Heart right ventricle (tissue), 16 donors: ENCODE data around the gene PLCB1. TPM values are rescaled to one million over a fixed set of nuclear protein-coding genes. Genes with fewer than 3 reads are reported as not detected.

ENCODE experiments used
- ATAC-seq, 8 donors: fragments of 200-7000 bp; cut with Tn5 transposase; one replicate each; pipeline ENCODE4 v1.9.1; 2020; ENCODE audit warnings: mild to moderate bottlenecking in 8 of 8, moderate library complexity in 8 of 8, moderate number of reproducible peaks in 1 of 8
- DNase-seq, 2 donors: peaks; one replicate each; pipeline ENCODE4 v3.0.0-alpha.2; 2020
- H3K27ac ChIP-seq, 10 donors: fragments of 200-600 bp; sonication (generic) in 2 of 10; one replicate each; pipeline versions ENCODE4 v1.5.0 to v1.8.0; 2020 to 2022; ENCODE audit warnings: mild to moderate bottlenecking in 3 of 10
- H3K27me3 ChIP-seq, 7 donors: fragments of 200-600 bp; one replicate each; pipeline ENCODE4 v1.8.0; 2021 to 2022; ENCODE audit warnings: mild to moderate bottlenecking in 2 of 7
- H3K36me3 ChIP-seq, 9 donors: fragments of 200-600 bp; sonication (generic) in 1 of 9; one replicate each; pipeline versions ENCODE4 v1.5.0 to v1.8.0; 2020 to 2022; ENCODE audit warnings: mild to moderate bottlenecking in 2 of 9
- H3K4me1 ChIP-seq, 9 donors: fragments of 200-600 bp; sonication (generic) in 1 of 9; one replicate each; pipeline versions ENCODE4 v1.5.0 to v1.8.0; 2020 to 2022; ENCODE audit warnings: mild to moderate bottlenecking in 4 of 9
- H3K4me3 ChIP-seq, 10 donors: fragments of 200-600 bp; sonication (generic) in 2 of 10; one replicate each; pipeline versions ENCODE4 v1.5.0 to v1.8.0; 2020 to 2022; ENCODE audit warnings: mild to moderate bottlenecking in 7 of 10, moderate library complexity in 2 of 10
- H3K9me3 ChIP-seq, 11 donors: fragments of 200-600 bp in 10 of 11; sonication (generic) in 2 of 11; one replicate each; pipeline versions ENCODE4 v1.5.0 to v1.8.0; 2013 to 2022; ENCODE audit warnings: mild to moderate bottlenecking in 2 of 11, control low read depth in 1 of 11, moderate library complexity in 1 of 11
- WGBS, 2 donors: extraction: QIAGEN DNeasy Blood & Tissue Kit; methylation state at CpG; one replicate each; pipeline ENCODE4 v1.1.7; 2013; ENCODE audit warnings: inconsistent platforms in 1 of 2; 5-methylcytosine and 5-hydroxymethylcytosine counted together
- intact Hi-C, 10 donors: fragments of 100-400 bp; cut with DNase I; formaldehyde crosslinking; loops; one replicate each; pipeline versions ENCODE4 v1.11.1 to v1.14.2; 2022
- polyA plus RNA-seq, 2 donors: library from polyadenylated mRNA; stranded (reverse); fragments of 200-250 nt; gene quantifications; one replicate each; pipeline ENCODE4 v1.2.3, GENCODE V29; 2013
- total RNA-seq, 10 donors: library from RNA; stranded (reverse); fragmentation: NEBNext Ultra II Directional in 3 of 10; extraction: Animal tissue kit (Norgen Biotek cat#: 25700) in 3 of 10; gene quantifications; one replicate each; pipeline versions ENCODE4 v1.2.1 to v1.2.4, GENCODE V29; 2021 to 2023
- TF ChIP-seq, protein P1 (sequence below), 9 donors: fragments of 200-600 bp; sonication (generic) in 2 of 9; IDR thresholded peaks; one replicate each; pipeline versions ENCODE4 v1.5.0 to v1.8.0; 2021 to 2022; ENCODE audit warnings: antibody characterized with exemption in 9 of 9, mild to moderate bottlenecking in 5 of 9, moderate library complexity in 1 of 9
- donor health status: Arrhythmogenic right ventricular cardiomyopathy.
- donor health status: ischemic (EF 13 %, LVEDD 7.1; RV severe dilation, severe dysfunction).
- donor health status: healthy with polysubstance abuse.
- donor health status: DM: no; HTN: yes; CAD: no.
- donor health status: DM: no; HTN: no; CAD: no.
- donor health status: ischemic (EF 25% LVEDD 6.9; RV normal size, moderate dysfunction).
- donor health status: ischemic (EF 25% LVEDD 5.7; RV mildly dilated, moderate dysfunction).
- donor health status: healthy.
- donor health status: DM: yes; HTN: yes; CAD: no.
- donor health status: Ischemic cardiomyopathy.
- donor health status: ischemic (EF 35%, LVEDD 5.7; RV mildly dilated, moderate dysfunction).
- donor health status: nonischemic (EF 11% LVEDD 7.7; RV severe dilation, severe dysfunction).
- donor health status: DM: yes; HTN: yes; CAD: no.
- donor health status: PGD.
- donor health status: ischemic (EF 29% LVEDD 5.4; RV normal size, mild dysfunction).
- donor health status: nonischemic (EF 23%, LVEDD 6.1; RV moderate dilation, normal function).

Gene PLCB1
- total and polyA plus RNA-seq, 12 donors, result 2.2 to 12.7 (median 7.1) TPM

DNA sequence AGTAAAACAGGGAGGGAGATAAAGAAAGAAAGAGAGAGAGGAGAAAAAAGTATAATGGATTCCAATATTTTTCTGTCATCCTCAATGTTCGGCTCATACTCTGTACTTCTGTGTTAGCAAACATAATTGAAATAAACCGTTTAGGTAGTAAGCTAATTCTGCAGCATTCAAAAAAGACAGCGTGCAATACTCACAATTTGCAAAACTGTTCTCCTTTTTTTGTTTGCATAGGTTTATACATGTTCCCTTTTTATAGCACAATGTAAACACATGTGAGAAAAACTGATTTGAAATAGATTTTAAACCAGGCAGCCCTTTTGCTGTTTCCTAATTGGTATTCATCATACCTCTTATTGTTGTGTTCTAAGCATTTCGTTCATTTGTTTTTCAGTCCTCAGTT lies 188.9 kb downstream of the PLCB1 start:
- WGBS, 2 donors, result 81 to 90% methylated on average over 4 of the region's 4 CpGs
- peaks cover 0 to 23% (median 0%) of the 10 kb centered on the region in 9 donors for H3K4me1 ChIP-seq

GRCh38 chr20:8322662-8323217 lies 190.7 kb downstream of the PLCB1 start:
- TF ChIP-seq, protein P1, sequence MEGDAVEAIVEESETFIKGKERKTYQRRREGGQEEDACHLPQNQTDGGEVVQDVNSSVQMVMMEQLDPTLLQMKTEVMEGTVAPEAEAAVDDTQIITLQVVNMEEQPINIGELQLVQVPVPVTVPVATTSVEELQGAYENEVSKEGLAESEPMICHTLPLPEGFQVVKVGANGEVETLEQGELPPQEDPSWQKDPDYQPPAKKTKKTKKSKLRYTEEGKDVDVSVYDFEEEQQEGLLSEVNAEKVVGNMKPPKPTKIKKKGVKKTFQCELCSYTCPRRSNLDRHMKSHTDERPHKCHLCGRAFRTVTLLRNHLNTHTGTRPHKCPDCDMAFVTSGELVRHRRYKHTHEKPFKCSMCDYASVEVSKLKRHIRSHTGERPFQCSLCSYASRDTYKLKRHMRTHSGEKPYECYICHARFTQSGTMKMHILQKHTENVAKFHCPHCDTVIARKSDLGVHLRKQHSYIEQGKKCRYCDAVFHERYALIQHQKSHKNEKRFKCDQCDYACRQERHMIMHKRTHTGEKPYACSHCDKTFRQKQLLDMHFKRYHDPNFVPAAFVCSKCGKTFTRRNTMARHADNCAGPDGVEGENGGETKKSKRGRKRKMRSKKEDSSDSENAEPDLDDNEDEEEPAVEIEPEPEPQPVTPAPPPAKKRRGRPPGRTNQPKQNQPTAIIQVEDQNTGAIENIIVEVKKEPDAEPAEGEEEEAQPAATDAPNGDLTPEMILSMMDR (IDR thresholded peaks at IDR 0.05), result no peak
- Histone ChIP-seq H3K27me3 (no peaks in the 10 kb centered on the region), H3K36me3 (no peaks in the 10 kb centered on the region), H3K27ac (no peak overlapping the region), H3K4me1 (peaks cover 0 to 23% (median 0%) of the 10 kb centered on the region in 9 donors), H3K4me3 (no peak overlapping the region), H3K9me3 (peaks cover 0 to 2% (median 0%) of the 10 kb centered on the region in 11 donors)
- intact Hi-C loops, result no loop called here
- 40 to 44% methylated on average over 5 of the region's 5 CpGs for WGBS, 2 donors
- ATAC-seq (no peak), DNase-seq (no peak)

More for the DNA sequence above, 188.9 kb downstream of the PLCB1 start:
- Histone ChIP-seq H3K4me3 (no peak overlapping the region), H3K27me3 (no peaks in the 10 kb centered on the region), H3K27ac (no peak overlapping the region), H3K36me3 (no peaks in the 10 kb centered on the region), H3K9me3 (no peaks in the 10 kb centered on the region)
- intact Hi-C loops, result no loop called here
- no peak for DNase-seq
- no peak for ATAC-seq
- TF ChIP-seq, protein P1 (IDR thresholded peaks at IDR 0.05), result no peak

GRCh38 chr20:8326191-8326590 lies 194.1 kb downstream of the PLCB1 start:
- DNase-seq (no peak), ATAC-seq (no peak)
- Histone ChIP-seq H3K27ac (no peak overlapping the region), H3K36me3 (no peaks in the 10 kb centered on the region), H3K27me3 (no peaks in the 10 kb centered on the region), H3K9me3 (peaks cover 0 to 2% (median 0%) of the 10 kb centered on the region in 11 donors), H3K4me1 (peaks cover 0 to 18% (median 0%) of the 10 kb centered on the region in 9 donors), H3K4me3 (no peak overlapping the region)
- intact Hi-C loops, result no loop called here
- TF ChIP-seq, protein P1 (IDR thresholded peaks at IDR 0.05), result no peak
- 89% methylated on average over 3 of the region's 3 CpGs for WGBS, 2 donors

DNA sequence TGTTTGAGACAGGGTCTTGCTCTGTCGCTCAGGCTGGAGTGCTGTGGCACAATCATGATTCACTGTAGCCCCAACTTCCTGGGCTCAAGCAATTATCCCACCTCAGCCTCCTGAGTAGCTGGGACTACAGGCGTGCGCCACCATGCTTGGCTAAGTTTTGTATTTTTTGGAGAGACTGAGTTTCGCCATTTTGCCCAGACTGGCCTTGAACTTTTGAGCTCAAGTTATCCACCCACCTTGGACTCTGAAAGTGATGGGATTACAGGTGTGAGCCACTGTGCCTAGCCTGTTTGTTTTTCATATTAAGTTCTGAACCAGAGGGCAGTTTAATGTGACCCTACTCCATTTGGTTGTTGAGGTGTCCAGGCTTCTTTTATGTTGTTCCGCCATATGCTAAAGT lies 194.8 kb downstream of the PLCB1 start:
- WGBS, 2 donors, result 95 to 98% methylated on average over 5 of the region's 5 CpGs
- Histone ChIP-seq H3K9me3 (peaks cover 0 to 2% (median 0%) of the 10 kb centered on the region in 11 donors), H3K27me3 (no peaks in the 10 kb centered on the region), H3K36me3 (no peaks in the 10 kb centered on the region), H3K27ac (no peak overlapping the region), H3K4me1 (peaks cover 0 to 19% (median 4%) of the 10 kb centered on the region in 9 donors), H3K4me3 (no peak overlapping the region)
- no peak for ATAC-seq
- no peak for DNase-seq
- intact Hi-C loops, result no loop called here
- TF ChIP-seq, protein P1 (IDR thresholded peaks at IDR 0.05), result no peak
